Tibial nerve (tissue), 4 donors: ENCODE measurements around the gene RHOG. TPM values are rescaled to one million over a fixed set of nuclear protein-coding genes. Genes with fewer than 3 reads are reported as not detected.

Experiments used
- DNase-seq, 2 donors: peaks; one replicate each; pipeline ENCODE4 v3.0.0-alpha.2; 2019; ENCODE audit warnings: low spot score in 2 of 2
- H3K27ac ChIP-seq, 4 donors: fragments of 200-600 bp; sonication (generic) in 3 of 4; one replicate each; pipeline ENCODE4 v1.5.1; 2017 to 2019; ENCODE audit warnings: mild to moderate bottlenecking in 1 of 4
- H3K27me3 ChIP-seq, 2 donors: fragments of 200-600 bp; sonication (generic) in 1 of 2; one replicate each; pipeline versions ENCODE4 v1.5.1 to v1.6.0; 2017 to 2019
- H3K36me3 ChIP-seq, 3 donors: fragments of 200-600 bp; sonication (generic); one replicate each; pipeline ENCODE4 v1.5.1; 2018 to 2019
- H3K4me1 ChIP-seq, 4 donors: fragments of 200-600 bp; sonication (generic) in 3 of 4; one replicate each; pipeline ENCODE4 v1.5.1; 2017 to 2019
- H3K4me3 ChIP-seq, 4 donors: fragments of 200-600 bp; sonication (generic) in 3 of 4; one replicate each; pipeline ENCODE4 v1.5.1; 2017 to 2019; ENCODE audit warnings: mild to moderate bottlenecking in 1 of 4, moderate library complexity in 1 of 4
- H3K9me3 ChIP-seq, 4 donors: fragments of 200-600 bp; sonication (generic) in 3 of 4; one replicate each; pipeline ENCODE4 v1.5.1; 2017 to 2019
- EP300 ChIP-seq, 2 donors: sonication (generic); formaldehyde crosslinking; IDR thresholded peaks; one replicate each; pipeline ENCODE4 v1.6.1; 2017; ENCODE audit warnings: antibody characterized with exemption in 2 of 2, mild to moderate bottlenecking in 1 of 2
- POLR2A ChIP-seq, 2 donors: fragments of 450-650 bp; IDR thresholded peaks; one replicate each; pipeline ENCODE4 v1.6.1; 2017; ENCODE audit warnings: antibody characterized with exemption in 2 of 2, mild to moderate bottlenecking in 2 of 2, moderate library complexity in 2 of 2
- WGBS, 2 donors: methylation state at CpG; one replicate each; pipeline ENCODE4 v1.1.5; 2018; 5-methylcytosine and 5-hydroxymethylcytosine counted together
- total RNA-seq, 4 donors: library from RNA; depleted of rRNA; stranded (reverse); fragments of >200 nt; gene quantifications; one replicate each; pipeline ENCODE4 v1.1.0, GENCODE V29; 2016
- TF ChIP-seq, protein P1 (sequence below), 5 experiments: fragments of 200-600 bp in 3 of 5; fragments of 450-650 bp in 2 of 5; sonication (generic) in 3 of 5; IDR thresholded peaks; one replicate each; pipeline ENCODE4 v1.5.1; 2016 to 2019; ENCODE audit warnings: antibody characterized with exemption in 5 of 5, mild to moderate bottlenecking in 3 of 5, moderate library complexity in 2 of 5

The RHOG gene
- total RNA-seq, 4 donors from 2014 or later, result 35.2 to 92.7 (median 66.0) TPM

DNA sequence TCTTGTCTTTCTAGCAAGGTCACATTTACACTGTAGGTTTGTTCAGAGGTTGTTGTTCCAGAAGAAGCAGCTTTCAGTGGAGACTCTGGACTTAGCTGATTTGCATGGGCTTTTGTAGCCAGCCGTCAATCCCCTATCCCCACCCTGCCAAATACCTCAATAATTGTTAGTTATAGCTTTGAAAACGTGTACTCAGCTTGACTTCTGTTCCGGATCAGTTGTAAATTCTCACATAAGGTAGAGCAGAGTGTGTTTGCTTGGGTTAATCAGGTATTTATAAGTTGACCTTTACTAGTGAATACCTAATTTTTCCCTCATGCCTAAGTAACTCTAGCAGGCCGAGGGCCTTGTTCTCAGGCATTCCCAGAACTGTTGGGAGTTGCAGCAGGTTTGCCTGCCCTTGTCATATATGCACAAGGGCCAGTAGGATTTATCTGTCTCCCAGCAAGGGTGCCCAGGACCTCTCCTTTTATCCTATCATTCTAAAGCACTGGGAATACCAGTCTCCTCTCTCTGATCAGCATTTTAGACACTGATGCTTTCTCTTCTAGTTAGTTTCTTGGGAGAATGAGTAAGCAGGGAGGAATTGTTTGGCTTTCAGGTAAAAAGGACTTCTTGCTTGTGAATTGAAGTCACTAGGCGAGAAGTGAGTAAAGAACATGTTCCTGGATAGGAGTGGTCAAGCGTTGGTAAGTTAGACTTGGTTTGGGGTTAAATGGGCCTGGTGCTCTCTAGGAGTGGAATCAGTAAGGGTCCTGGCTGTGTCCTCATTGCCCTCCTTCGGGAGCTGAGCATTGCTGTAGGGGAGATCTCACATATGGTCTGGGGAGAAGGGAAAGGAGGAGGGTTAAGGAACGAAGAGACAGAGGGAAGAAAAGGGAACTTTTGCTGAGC lies 36.9 kb upstream of the RHOG start:
- no peak for DNase-seq
- TF ChIP-seq, protein P1, sequence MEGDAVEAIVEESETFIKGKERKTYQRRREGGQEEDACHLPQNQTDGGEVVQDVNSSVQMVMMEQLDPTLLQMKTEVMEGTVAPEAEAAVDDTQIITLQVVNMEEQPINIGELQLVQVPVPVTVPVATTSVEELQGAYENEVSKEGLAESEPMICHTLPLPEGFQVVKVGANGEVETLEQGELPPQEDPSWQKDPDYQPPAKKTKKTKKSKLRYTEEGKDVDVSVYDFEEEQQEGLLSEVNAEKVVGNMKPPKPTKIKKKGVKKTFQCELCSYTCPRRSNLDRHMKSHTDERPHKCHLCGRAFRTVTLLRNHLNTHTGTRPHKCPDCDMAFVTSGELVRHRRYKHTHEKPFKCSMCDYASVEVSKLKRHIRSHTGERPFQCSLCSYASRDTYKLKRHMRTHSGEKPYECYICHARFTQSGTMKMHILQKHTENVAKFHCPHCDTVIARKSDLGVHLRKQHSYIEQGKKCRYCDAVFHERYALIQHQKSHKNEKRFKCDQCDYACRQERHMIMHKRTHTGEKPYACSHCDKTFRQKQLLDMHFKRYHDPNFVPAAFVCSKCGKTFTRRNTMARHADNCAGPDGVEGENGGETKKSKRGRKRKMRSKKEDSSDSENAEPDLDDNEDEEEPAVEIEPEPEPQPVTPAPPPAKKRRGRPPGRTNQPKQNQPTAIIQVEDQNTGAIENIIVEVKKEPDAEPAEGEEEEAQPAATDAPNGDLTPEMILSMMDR (IDR thresholded peaks at IDR 0.05), result no peak
- TF ChIP-seq EP300 (IDR thresholded peaks at IDR 0.05) (no peak), POLR2A (IDR thresholded peaks at IDR 0.05) (no peak)
- H3K9me3 ChIP-seq, result no peaks in the 10 kb centered on the region
- H3K27ac ChIP-seq, result peak overlapping the region in 1 of 4 donors; percentile 18
- H3K4me1 ChIP-seq, result peaks cover 0 to 46% (median 26%) of the 10 kb centered on the region in 4 donors
- H3K36me3 ChIP-seq, result no peaks in the 10 kb centered on the region
- H3K27me3 ChIP-seq, result no peaks in the 10 kb centered on the region
- 71 to 72% methylated on average over 8 of the region's 8 CpGs for WGBS, 2 donors
- H3K4me3 ChIP-seq, result no peak overlapping the region

GRCh38 chr11:3876613-3877012 lies 35.9 kb upstream of the RHOG start:
- Histone ChIP-seq H3K4me3 (no peak overlapping the region), H3K27me3 (no peaks in the 10 kb centered on the region), H3K36me3 (no peaks in the 10 kb centered on the region), H3K4me1 (peaks cover 0 to 46% (median 26%) of the 10 kb centered on the region in 4 donors), H3K27ac (no peak overlapping the region), H3K9me3 (no peaks in the 10 kb centered on the region)
- TF ChIP-seq POLR2A (IDR thresholded peaks at IDR 0.05) (no peak), EP300 (IDR thresholded peaks at IDR 0.05) (no peak)
- TF ChIP-seq, protein P1 (IDR thresholded peaks at IDR 0.05), result no peak
- no peak for DNase-seq
- 85 to 93% methylated on average over 3 of the region's 3 CpGs for WGBS, 2 donors

- Histone ChIP-seq H3K27ac (no peak overlapping the region), H3K9me3 (no peaks in the 10 kb centered on the region), H3K36me3 (no peaks in the 10 kb centered on the region), H3K4me1 (peaks cover 0 to 23% (median 9%) of the 10 kb centered on the region in 4 donors), H3K4me3 (no peak overlapping the region), H3K27me3 (no peaks in the 10 kb centered on the region)
- no peak for TF ChIP-seq POLR2A (IDR thresholded peaks at IDR 0.05)
- TF ChIP-seq EP300 (IDR thresholded peaks at IDR 0.05), result no peak
- TF ChIP-seq, protein P1 (IDR thresholded peaks at IDR 0.05), result no peak
- WGBS, 2 donors, result 91 to 92% methylated on average over 2 of the region's 2 CpGs
- no peak for DNase-seq
These were observed 33.1 kb upstream of the RHOG start for GRCh38 chr11:3873712-3874349.

GRCh38 chr11:3867209-3868091 lies 26.7 kb upstream of the RHOG start:
- Histone ChIP-seq H3K9me3 (no peaks in the 10 kb centered on the region), H3K27ac (peak overlapping the region in 2 of 4 donors; percentile 52 to 58), H3K36me3 (no peaks in the 10 kb centered on the region), H3K27me3 (no peaks in the 10 kb centered on the region), H3K4me1 (peaks cover 4 to 39% (median 30%) of the 10 kb centered on the region in 4 donors), H3K4me3 (no peak overlapping the region)
- 23 to 29% methylated on average over 4 to 6 of the region's 6 CpGs for WGBS, 2 donors
- TF ChIP-seq EP300 (IDR thresholded peaks at IDR 0.05), result no peak
- TF ChIP-seq POLR2A (IDR thresholded peaks at IDR 0.05), result no peak
- TF ChIP-seq, protein P1 (IDR thresholded peaks at IDR 0.05), result no peak
- no peak for DNase-seq
